HG03139 (cell line): ENCODE results near the gene DLGAP3.

ENCODE experiments used
- ATAC-seq: cut with Tn5 transposase; IDR thresholded peaks from one replicate; pipeline ENCODE4 v1.9.1; 2021; ENCODE audit not compliant: unreplicated experiment

The DLGAP3 gene

DNA sequence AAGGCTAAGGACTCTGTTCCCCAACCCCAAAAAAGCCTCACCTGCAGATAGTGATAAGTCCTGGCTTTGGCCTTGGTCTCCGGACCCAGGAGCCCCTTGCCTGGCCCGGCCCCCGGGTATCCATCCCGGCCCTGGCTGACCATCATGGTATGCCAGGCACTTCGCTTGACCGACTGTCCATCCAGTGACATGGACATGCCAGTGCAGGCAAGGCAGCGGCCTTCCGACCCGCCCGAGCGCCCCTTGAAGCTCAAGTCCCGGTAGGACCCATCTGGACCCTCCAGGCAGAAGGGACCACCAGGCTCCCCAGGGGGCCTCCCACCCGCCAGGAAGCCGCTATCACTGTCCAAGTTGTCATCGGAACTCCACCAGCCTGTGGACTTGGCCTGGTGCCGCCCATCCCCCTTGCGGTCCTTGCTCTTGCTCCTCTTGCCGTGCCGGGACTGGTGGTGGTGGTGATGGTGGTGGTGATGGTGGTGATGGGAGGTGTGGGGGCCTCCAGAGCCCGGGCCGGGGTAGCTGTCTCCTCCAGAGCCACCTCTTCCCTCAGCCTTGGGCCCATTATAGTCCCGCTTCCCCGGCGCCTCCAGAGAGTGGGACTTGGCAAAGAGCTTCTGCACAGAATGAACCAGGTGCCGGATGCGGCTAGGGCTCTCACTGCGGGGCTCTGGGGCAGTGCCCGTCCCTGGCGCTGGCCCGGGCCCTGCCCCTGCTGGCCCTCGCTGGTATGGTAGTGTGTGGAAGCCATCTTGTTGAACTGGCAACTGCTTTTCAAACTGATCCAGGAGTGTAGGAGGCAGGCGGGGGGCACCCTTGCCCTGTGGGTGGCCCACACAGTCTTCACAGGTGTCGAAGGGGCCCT lies 25.0 kb downstream of the DLGAP3 start:
- ATAC-seq, result no peak

DNA sequence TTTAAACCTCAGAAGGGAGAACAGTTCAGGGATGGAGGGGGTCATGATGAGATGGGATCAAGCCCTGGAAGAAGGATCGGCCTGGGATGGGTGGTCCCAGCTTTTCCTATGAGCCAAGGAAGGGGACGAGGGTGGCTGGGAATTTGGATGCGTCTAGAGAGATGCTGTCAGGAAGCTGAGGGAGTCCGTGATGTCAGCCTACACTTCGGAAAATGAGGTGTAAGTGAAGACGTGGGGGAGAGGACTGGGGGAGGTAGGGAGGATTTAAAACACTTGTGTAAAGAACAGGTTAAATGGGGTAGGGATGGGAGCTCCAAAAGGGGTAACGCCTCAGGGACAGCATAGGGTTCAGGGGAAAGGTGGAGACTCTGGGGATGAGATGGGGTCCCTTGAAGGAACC lies 27.5 kb downstream of the DLGAP3 start:
- ATAC-seq, result no peak

DNA sequence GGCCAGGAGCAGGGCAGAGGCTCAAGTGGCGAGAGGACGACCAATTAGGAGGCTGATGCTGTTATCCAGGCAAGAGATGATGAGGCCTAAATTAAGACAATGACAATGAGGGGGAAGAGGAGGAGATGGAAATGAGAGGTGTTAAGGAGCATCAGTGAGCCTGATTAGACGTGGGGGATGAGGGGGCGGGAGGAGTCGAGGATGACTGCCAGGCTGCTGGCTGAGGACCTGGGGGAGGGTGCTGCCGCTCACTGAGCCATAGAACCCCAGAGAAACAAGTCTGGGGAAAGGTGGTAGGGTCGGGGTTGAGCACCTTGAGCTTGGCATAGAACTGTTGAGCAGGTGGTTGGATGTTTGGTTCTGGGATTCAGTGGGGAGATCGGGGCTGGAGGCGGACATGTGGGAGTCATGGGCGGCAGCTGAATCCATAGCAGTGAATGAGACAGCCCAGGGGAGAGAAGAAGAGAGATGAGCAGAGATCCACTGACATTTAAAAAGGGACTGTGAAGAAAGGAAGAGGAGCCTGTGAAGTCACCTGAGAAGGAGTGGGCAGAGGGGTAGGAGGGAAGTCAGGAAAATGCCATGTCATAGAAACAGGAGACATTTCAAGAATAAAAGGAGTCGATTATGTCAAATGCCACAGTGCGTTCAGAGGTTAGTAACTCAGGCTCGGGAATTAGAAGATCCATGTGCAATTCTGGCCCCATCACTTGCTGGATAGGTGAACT lies 28.5 kb downstream of the DLGAP3 start:
- no peak for ATAC-seq

DNA sequence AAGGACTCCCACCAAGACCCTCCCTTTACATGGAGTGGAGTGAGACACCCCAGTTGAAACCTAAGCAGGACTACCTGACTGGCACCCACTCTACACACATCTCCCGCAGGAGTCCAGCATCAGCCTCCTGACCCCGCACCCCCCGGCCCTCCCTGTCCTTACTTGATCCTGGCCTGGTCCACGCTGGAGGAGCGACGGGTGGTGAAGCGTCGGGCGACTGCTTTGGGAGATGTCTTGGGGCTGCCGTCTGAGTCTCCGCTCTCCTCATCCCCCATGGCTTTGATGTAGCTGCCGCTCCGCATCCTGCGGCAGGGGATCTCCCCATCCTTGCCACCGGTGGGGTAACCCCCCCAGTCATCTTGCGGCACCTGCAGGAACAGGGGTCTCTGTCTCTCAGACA lies 29.5 kb downstream of the DLGAP3 start:
- ATAC-seq, result no peak

DNA sequence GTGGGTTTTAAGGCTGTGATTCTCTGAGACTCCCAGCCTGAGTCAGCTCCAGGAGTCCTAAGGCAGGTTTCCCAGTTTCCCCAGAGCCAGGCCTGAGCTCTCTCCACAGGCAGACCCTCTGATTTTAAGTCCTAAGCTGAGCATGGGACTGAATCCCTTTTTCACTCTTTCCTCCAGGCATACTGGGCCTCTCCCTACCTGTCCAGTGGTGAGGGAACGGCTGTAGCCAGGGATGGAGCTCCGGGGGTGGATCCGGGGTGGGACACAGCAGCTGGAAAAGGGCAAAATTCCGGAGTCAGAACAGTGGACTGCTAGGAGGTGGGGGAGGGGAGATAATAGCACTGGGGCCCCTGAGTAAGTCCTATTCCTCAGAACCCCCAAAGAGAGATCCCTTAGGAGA lies 30.0 kb downstream of the DLGAP3 start:
- ATAC-seq, result no peak

DNA sequence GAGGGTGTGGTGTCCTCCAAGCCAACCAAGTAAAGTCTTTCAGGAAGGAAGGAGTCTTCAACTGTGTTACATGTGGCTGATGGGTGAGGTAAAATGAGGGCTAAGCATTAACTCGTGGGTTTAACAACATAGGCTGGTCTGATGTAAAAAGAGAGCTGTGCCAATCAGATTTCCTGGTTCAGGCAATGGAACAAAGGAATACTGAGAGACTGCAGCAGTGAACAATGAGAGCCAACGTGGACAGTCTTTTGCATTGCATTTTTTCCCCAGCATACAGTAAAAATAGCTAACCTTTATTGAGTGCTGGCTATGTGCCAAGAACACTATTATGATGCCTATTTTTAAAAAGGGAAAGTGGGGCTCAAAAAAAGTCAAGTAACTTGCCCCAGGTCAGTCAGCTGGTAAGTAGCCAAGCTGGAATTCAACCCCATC lies 31.1 kb downstream of the DLGAP3 start:
- ATAC-seq, result no peak

DNA sequence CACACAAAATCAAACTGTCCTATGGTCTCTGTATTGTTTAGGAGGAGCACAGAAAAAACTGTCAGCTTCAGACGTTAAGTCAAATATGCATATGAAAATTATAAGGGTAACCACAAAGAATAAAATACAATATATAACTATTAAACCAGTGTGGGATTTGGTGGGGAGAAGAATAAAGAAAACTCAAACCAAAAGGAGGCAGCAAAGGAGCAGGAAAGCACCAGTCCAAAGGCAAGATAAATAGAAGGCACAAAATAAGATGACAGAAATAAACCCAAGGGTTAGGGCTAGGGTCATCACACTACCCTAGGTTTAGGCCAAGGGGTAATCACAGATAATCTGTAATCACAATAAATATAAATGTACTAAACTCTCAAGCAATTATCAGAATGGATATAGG lies 32.8 kb downstream of the DLGAP3 start:
- no peak for ATAC-seq

DNA sequence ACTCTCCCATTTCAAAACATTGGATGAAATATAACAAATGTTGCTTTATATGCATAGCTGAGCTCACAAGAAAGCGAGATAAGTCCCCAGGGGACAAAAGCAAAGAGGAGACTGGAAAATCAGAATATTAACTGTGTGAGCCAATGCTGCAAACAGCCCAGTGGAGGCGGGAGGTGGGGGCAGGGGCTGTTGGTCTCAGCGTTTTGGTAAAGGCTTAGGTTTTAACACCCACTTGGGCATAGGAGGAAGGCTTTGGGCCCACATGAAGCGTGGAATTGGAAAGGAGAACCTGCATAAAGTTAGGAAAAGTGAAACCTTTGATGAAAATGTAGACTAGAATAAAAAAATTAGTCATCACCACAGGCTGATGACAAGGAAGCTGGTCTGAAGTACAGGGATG lies 39.7 kb downstream of the DLGAP3 start:
- ATAC-seq, result no peak

DNA sequence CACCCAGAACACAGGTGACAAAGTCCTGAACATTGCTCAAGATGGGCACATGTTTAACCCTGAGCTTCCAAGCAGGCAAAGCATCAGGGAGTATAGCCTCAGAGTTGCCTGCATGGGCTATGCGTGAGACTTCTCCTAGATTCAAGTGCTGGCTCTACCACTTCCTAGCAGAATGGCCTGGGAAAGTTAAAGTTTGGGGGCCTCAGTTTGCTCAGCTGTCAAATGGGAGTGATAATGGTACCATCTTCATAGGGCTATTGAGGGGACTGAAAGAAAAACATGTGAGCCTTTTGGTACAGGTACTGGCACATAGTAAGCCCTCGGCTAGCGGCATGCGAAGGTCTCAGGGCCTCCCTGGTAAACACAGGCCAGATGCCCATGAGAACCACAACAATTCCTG lies 41.9 kb downstream of the DLGAP3 start:
- ATAC-seq, result no peak

DNA sequence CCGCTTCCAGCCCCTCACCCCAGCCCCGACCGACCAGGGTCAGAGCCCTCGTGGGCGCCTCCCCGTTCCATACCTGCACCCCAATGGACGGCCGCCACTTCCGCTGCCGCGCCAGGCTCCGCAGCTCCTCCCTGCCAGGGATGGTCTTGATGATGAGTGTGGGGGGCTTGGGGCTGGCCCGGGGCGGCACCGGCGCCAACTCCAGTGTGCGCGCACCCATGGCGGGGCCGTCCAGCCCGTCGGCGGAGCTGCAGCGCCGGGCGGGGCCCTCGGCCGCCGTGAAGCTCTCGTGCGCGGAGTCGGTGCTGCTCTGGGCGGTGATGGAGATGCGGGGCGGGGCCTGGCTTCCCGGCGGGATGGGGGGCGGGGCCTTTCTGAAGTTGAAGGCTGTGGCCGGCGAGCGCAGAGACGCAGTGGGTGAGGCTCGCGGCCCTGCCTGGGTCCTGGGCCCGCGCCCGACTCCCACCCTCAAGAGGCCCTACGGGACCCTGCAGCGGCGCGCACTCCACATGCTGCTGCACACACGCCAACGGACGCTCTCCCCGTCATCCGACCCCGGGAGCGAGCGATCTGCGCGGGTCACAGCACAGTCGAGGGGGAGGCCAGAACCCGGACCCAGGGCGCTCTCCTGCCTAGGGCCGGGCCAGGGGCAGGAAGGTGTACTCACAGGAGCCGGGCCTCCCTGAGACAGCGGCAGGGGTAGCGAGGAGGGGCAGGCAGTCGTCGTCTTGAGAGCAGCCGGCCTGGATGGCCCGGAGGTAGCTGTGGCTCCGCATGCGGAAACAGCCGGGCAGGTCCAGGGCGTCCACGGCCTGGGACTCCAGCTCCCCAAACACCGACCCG lies 43.8 kb downstream of the DLGAP3 start:
- ATAC-seq, result no peak

DNA sequence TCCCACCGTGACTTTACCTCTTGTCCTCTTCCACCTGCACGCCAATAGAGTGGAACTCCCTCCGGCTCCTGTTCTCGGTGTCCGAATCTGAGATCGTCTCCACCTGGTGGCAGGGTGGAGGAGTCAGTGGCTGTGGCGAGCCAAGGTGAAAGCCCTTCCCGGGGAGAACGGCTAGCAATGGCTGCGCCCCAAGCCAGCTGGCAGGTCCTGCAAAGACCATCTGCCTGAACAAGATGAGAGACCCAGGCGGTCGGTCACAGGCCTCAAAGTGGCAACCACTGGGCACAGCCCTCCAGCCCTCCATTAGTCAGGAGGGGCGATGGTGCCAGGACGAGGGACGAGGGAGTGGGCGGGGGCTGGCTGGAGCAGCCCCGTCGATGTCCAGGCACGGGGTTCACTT lies 44.5 kb downstream of the DLGAP3 start:
- no peak for ATAC-seq

DNA sequence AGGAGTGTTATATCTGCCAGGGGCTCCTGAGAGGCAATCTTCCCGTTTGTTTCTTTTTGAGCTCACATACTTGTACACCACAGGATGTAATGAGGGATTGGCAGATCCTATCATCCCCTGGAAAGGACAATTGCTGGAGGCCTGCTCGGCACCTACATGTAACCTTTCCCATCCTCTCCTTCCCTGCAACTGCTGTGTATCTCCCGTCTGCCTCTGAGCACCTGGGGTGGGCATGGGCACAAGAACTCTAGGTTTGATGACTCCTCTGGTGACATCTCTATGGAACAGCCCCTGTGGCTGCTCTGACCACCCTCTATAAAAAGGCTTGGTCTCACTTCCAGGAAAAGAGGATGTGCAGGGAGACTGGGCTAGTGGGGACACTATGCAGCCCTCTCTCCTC lies 44.9 kb downstream of the DLGAP3 start:
- ATAC-seq, result no peak

DNA sequence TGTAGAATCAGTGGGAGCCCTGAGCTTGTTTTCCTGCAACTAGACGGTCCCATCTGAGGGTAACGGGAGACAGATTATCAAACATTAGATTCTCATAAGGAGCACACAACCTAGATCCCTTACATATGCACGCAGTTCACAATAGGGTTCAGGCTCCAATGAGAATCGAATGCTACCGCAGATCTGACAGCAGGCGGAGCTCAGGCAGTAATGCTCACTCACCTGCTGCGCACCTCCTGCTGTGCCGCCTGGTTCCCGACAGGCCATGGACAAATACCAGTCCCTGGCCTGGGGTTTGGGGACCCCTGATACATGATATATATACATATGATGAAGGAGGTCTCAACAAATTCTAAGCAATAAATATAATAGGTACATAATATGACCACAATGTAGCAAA lies 50.2 kb downstream of the DLGAP3 start:
- no peak for ATAC-seq

DNA sequence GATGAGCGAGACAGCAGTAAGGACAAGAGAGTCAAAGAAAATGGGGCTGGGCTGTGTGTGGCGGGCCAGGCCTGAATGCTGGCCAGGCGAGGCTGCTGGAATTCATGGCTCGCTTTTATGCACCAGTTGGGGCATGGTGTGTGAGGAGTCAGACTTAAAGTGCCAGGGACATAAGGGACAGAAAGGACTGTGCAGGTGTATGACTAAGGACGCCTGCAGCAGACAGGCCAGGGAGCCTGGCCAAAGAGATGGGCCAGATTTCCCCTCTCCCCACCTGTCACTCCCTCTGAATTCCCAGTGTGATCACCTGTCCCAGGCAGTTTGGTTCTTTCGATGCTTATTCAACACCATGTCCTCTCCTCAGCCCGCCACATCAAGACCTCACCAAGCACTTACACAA lies 53.0 kb downstream of the DLGAP3 start:
- no peak for ATAC-seq

DNA sequence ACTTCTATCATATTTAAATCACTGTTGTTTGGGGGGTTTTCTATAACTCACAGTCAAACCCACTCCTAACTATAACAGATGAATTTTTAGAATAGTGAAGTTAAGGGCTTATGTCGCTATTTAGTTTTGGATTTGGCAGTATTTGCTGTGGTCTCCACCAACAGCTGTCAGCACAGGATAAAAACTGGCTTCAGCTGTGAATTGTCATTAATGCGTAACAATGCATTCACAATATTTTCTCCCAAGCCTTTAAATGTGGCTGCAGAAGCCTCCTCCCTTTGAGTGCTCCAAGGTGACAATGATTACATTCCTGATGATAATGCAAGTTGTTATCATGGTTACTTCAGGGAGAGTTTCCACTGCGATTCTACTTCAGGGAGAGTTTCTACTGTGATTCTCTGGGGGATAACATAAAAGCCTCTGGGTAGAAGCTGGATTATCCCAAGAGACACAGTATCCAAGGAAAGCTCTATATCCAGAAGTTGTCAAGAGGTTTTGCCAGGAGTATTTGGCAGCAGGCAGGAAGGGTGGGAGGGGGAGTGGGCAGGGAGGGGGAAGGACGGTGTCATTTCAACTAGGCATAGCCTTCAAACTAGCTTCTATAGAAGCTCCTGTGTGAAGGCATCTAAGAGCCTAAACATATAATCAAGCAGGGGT lies 55.0 kb downstream of the DLGAP3 start:
- no peak for ATAC-seq

DNA sequence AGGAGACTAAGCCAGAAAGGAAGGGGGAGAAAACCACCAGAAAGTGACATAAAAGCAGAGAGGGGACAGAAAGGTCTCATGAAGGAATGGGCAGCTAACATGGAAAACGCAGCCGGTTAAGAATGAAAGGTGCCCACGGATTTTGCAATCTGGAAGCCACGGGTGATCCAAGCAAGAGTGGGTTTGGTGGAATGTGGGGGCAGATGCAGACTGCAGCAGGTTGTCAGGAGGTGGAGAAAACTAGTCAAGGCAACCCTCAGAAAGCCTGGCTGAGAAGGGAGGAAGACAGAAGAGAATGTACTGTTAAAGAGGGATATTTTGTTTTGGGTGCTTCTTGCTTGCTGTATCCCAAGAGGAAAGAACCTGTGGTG lies 57.3 kb downstream of the DLGAP3 start:
- ATAC-seq, result no peak

DNA sequence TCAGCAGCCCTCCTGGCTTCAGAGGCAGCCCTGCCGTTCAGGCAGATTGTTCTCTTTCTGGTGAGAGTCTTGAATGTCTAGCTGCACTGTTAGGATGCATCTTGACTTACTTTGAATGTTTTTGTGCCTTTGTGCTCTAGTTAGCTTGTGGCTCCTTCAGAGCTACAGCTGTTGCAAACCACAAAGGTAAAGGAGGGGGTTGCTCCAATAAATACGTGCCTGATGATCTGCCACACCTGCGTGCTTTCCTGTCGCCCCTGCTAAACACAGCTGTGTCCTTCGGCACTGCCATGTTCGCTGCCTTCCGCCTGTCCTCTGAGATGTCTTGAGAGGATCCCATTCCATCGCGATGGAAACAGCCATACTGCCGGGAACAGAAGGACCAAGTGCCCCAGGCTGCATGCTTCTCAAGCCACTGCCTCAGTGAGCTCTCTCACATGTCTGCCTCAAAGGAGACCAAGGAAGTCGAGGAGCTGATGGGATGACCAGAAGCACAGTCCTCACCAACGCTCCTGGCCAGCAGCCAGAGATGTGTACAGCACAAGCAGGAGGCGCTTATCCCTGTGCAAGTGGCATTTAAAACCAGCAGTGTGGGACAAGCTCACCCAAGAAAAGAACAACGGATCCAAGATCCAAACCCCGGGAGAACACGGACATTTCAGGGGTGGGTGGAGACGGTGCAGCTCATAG lies 57.9 kb downstream of the DLGAP3 start:
- no peak for ATAC-seq

DNA sequence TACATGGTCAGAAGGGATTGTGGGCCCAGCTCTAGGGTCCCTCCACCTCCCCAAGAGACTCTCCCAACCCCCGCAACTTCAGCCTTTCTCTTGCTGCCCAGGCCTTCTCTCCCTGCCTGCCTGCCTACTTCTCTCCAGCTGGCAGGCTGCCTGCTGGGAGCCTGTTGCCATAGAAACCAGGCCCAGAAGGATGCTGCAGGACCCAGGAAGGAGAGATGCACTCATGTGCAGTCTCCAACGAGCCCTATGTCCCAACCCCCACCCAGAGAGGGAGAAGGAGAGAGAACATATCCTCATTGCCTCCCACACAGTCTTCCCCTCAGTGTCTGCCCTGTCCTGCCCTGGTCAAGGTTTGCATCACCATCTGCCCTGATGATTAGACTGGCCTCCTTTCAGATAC lies 59.1 kb downstream of the DLGAP3 start:
- ATAC-seq, result no peak

DNA sequence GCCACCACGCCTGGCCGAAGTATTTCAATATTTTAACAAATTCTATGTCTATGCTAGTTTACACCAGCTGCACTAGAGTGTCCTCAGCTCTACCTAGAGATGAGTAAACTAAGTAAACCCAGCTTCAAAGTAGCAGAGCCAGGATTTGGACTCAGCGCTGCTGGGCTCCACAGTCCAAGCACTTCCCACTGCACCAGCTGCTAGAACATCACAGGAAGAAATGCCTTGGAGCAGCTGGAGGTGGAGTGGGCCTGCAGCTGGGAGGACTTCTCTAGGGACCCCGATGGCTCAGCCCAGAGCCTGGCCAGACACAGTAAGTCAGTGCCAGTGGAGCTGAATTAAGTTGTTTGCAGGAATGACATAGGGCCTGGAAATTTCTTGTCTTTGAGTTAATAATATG lies 59.7 kb downstream of the DLGAP3 start:
- ATAC-seq, result no peak

DNA sequence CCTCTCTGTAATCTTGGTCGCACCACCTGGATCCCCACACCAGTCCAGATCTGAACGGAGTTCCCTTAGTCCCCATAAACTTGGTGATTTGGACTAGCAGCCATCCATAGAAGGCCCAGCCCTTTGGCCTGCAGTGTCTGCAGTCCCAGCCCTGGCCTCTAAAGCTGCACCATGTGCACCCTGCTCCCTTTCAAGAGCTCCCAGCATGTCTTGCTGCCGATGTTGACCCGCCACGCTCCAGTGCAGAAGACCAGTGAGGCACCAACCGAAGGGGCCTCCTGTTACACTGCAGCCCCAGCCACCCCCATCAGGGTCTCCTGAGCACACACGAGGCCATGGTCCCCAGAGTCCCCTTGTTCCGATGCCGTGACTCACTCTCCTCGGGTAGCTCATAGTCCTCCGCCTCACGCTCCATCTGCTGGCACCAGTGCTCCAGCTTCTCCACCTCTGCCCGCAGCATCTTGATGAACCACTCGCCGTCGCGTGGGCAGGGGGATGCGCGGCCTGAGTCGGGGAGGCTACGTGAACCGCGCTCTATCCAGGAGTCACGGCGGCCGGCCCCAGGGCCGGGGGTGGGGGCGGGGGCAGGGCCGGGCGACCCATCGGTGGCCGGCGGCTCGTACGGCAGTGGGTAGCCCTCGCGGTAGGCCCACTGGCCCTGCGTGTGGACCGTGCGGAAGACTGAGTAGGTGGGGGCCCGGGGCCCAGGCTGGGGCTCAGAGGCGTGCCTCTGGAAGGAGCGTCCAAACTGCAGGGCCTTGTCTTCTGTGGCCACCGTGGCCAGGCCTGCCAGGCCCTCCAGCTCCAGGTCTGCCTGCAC lies 61.0 kb downstream of the DLGAP3 start:
- ATAC-seq, result no peak
